KMS-11 (cell line): ENCODE results near the gene E2F7.

ENCODE experiments used
- H2AFZ ChIP-seq: fragments of 200-600 bp; sonication (generic); 2 replicates; pipeline ENCODE4 v1.6.1; 2016; ENCODE audit warnings: antibody characterized with exemption, mixed run types, low read depth
- H3K27ac ChIP-seq: fragments of 200-600 bp; sonication (generic); 2 replicates; pipeline ENCODE4 v1.6.1; 2016; ENCODE audit warnings: mild to moderate bottlenecking, mixed run types
- H3K27me3 ChIP-seq: fragments of 200-600 bp; sonication (generic); 2 replicates; pipeline ENCODE4 v1.6.1; 2017; ENCODE audit warnings: mild to moderate bottlenecking, low read depth, mixed run types, moderate library complexity; ENCODE audit not compliant: insufficient read depth
- H3K36me3 ChIP-seq: fragments of 200-600 bp; sonication (generic); 2 replicates; pipeline ENCODE4 v1.6.1; 2017; ENCODE audit warnings: mild to moderate bottlenecking, mixed run types; ENCODE audit not compliant: insufficient read depth
- H3K4me1 ChIP-seq: fragments of 200-600 bp; sonication (generic); 2 replicates; pipeline ENCODE4 v1.6.1; 2016; ENCODE audit warnings: mild to moderate bottlenecking, low read depth, mixed run types; ENCODE audit not compliant: poor library complexity, severe bottlenecking
- H3K4me2 ChIP-seq: fragments of 200-600 bp; sonication (generic); 2 replicates; pipeline ENCODE4 v1.7.0; 2016; ENCODE audit warnings: mild to moderate bottlenecking, mixed run types
- H3K4me3 ChIP-seq: fragments of 200-600 bp; sonication (generic); IDR thresholded peaks from 2 replicates; pipeline ENCODE4 v1.6.1; 2017; ENCODE audit warnings: low read depth, low read length, mixed read lengths; ENCODE audit not compliant: insufficient read depth
- H3K79me2 ChIP-seq: fragments of 200-600 bp; sonication (generic); 2 replicates; pipeline ENCODE4 v1.6.1; 2016; ENCODE audit warnings: low read depth, mixed run types; ENCODE audit not compliant: insufficient read depth
- H3K9ac ChIP-seq: fragments of 200-600 bp; sonication (generic); 2 replicates; pipeline ENCODE4 v1.6.1; 2016; ENCODE audit warnings: mild to moderate bottlenecking, mixed run types
- H4K20me1 ChIP-seq: fragments of 200-600 bp; sonication (generic); 2 replicates; pipeline ENCODE4 v1.6.1; 2016; ENCODE audit warnings: mild to moderate bottlenecking, mixed run types; ENCODE audit not compliant: insufficient read depth
- TF ChIP-seq, protein P1 (sequence below): fragments of 200-600 bp; sonication (generic); conservative IDR thresholded peaks from 2 replicates; pipeline ENCODE4 v1.6.1; 2017; ENCODE audit warnings: low read depth, mild to moderate bottlenecking, antibody characterized with exemption, low read length, moderate library complexity, mixed read lengths

The E2F7 gene

DNA sequence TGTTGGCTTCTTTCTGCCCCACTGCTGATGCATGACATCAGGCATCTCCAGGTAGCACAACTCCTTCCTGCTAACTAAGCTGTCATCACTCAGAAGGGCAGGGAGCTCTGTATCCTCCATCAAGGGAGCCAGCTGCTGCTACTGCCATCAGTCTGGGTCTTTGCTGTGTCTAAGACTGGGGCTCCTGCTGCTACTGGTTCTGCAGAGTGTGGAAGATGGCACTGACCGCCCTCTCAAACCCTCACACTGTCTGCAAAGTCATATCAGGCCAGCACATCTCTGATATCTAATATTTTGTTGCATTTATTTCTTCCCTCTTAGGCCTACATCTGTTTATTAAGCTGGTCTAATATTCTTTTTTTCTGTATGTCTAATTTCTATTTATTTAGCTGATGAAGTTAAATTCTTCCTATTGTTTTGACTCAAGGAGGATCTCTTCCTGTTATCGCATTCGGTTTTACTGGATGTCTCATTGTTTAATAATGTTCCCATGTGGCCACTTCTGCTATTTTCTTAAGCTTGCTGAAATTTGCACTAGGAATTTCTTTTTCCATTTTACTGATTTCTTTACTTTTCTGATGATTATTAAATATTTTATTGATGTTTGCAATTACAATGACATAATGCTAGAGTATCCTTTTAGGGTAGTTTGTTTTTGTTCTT is 7.6 kb upstream of the E2F7 start:
- no peak overlapping the region for H2AFZ ChIP-seq
- H3K4me3 ChIP-seq = no peak overlapping the region
- no peaks in the 10 kb centered on the region for H3K27me3 ChIP-seq
- no peak overlapping the region for H3K9ac ChIP-seq
- H4K20me1 ChIP-seq = no peaks in the 10 kb centered on the region
- no peaks in the 10 kb centered on the region for H3K79me2 ChIP-seq
- no peak overlapping the region for H3K27ac ChIP-seq
- no peak overlapping the region for H3K4me2 ChIP-seq
- peaks cover 17% of the 10 kb centered on the region for H3K4me1 ChIP-seq
- TF ChIP-seq, protein P1, sequence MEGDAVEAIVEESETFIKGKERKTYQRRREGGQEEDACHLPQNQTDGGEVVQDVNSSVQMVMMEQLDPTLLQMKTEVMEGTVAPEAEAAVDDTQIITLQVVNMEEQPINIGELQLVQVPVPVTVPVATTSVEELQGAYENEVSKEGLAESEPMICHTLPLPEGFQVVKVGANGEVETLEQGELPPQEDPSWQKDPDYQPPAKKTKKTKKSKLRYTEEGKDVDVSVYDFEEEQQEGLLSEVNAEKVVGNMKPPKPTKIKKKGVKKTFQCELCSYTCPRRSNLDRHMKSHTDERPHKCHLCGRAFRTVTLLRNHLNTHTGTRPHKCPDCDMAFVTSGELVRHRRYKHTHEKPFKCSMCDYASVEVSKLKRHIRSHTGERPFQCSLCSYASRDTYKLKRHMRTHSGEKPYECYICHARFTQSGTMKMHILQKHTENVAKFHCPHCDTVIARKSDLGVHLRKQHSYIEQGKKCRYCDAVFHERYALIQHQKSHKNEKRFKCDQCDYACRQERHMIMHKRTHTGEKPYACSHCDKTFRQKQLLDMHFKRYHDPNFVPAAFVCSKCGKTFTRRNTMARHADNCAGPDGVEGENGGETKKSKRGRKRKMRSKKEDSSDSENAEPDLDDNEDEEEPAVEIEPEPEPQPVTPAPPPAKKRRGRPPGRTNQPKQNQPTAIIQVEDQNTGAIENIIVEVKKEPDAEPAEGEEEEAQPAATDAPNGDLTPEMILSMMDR = no peak
- H3K36me3 ChIP-seq = no peaks in the 10 kb centered on the region

- peaks cover 24% of the 10 kb centered on the region for H3K4me1 ChIP-seq
- peak overlapping the region; percentile 35; the same call in 1 of the 2 replicates for H3K4me2 ChIP-seq
- no peak overlapping the region for H2AFZ ChIP-seq
- H3K36me3 ChIP-seq = no peaks in the 10 kb centered on the region
- no peak overlapping the region for H3K27ac ChIP-seq
- no peak overlapping the region for H3K4me3 ChIP-seq
- no peaks in the 10 kb centered on the region for H4K20me1 ChIP-seq
- no peaks in the 10 kb centered on the region for H3K27me3 ChIP-seq
- no peak overlapping the region for H3K9ac ChIP-seq
- no peaks in the 10 kb centered on the region for H3K79me2 ChIP-seq
- TF ChIP-seq, protein P1 = no peak
These were observed 5.6 kb upstream of the E2F7 start for GRCh38 chr12:77070800-77071449.

DNA sequence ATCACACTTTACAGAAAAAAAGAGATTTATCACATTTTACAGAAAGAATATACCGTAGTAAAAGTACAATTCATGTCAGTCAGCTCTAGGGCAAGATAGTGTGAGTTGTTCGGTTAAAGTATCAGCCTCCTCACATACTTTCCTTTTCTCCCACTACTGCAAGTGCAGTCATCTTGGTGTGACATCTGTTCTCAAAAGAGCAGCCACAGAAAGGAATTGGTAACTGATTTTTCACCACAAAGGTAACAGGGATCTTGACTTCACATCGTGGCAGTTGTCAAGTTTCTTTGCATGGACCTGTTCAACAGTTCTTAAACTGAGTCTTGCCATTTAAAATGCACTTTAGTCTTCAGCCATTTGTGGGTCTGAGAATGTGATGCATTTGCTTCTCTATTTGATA is 5.0 kb upstream of the E2F7 start:
- H2AFZ ChIP-seq = no peak overlapping the region
- H3K79me2 ChIP-seq = no peaks in the 10 kb centered on the region
- peaks cover 24% of the 10 kb centered on the region for H3K4me1 ChIP-seq
- H3K27me3 ChIP-seq = no peaks in the 10 kb centered on the region
- no peak overlapping the region for H3K27ac ChIP-seq
- no peak overlapping the region for H3K4me3 ChIP-seq
- H3K4me2 ChIP-seq = peak overlapping the region; percentile 35; the same call in 1 of the 2 replicates
- TF ChIP-seq, protein P1 = no peak
- no peak overlapping the region for H3K9ac ChIP-seq
- no peaks in the 10 kb centered on the region for H3K36me3 ChIP-seq
- no peaks in the 10 kb centered on the region for H4K20me1 ChIP-seq

DNA sequence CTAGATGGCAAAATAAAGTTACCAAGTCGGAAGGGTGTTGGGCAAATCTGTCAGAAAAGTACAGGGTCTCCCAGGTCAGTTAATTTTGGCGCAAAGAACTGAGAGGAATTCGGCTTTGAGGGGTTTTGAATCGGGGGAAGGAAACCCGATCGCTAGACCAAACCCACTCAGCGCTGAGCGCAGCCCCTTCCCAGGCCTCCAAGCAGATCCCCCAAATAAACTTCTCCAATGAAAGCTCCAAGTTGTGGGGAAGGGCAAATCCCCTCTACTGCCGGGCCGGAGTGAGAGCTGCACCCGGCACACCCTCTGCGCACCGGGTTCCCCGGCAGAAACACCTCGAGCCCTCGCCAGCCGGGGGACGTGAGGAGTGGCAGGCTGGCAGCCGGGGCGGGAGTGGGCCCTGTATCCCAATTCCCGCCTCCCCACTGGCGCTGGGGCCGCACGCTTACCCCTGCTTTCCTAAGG is 441 bp downstream of the E2F7 start:
- H3K27me3 ChIP-seq = no peaks in the 10 kb centered on the region
- peak overlapping the region; percentile 53 for H3K4me3 ChIP-seq
- no peaks in the 10 kb centered on the region for H3K36me3 ChIP-seq
- TF ChIP-seq, protein P1 = no peak
- 0 out of 2 replicates have a peak overlapping the region, but pooled peaks have one; percentile 40 for H3K27ac ChIP-seq
- H3K79me2 ChIP-seq = no peaks in the 10 kb centered on the region
- H2AFZ ChIP-seq = peak overlapping the region; percentile 85
- H3K9ac ChIP-seq = peak overlapping the region; percentile 67; the same call in 1 of the 2 replicates
- peak overlapping the region; percentile 91 for H3K4me2 ChIP-seq
- H3K4me1 ChIP-seq = peaks cover 39% of the 10 kb centered on the region
- no peaks in the 10 kb centered on the region for H4K20me1 ChIP-seq
